Measurements from ENCODE around the gene HMG20B. TPM values are rescaled to one million over a fixed set of nuclear protein-coding genes. Genes with fewer than 3 reads are reported as not detected.

HMG20B gene
- total RNA-seq, 2 experiments from 2014 or later: 63.3 to 65.9 TPM

- Mint-ChIP-seq H3K36me3 (ENCODE audit: low read depth) (no peaks in the 10 kb centered on the region), H3K4me1 (ENCODE audit: low read depth) (no peaks in the 10 kb centered on the region), H3K9me3 (no peaks in the 10 kb centered on the region), H3K27me3 (ENCODE audit: low read depth) (no peaks in the 10 kb centered on the region), H3K4me3 (no peak overlapping the region), H3K27ac (no peak overlapping the region)
- intact Hi-C loops (cut with micrococcal nuclease): no loop called here
- DNase-seq: no peak
- CTCF ChIA-PET: interaction anchor here (1.0 kb wide), 1 partner anchor 10 kb away, joined by 4 read pairs; the partner anchor contains the start of gene GIPC3
Measured at GRCh38 chr19:3595521-3596061, 22.8 kb downstream of the HMG20B start.

- Mint-ChIP-seq H3K4me1 (ENCODE audit: low read depth) (no peaks in the 10 kb centered on the region), H3K4me3 (no peak overlapping the region), H3K27me3 (ENCODE audit: low read depth) (no peaks in the 10 kb centered on the region), H3K27ac (no peak overlapping the region), H3K9me3 (no peaks in the 10 kb centered on the region), H3K36me3 (ENCODE audit: low read depth) (no peaks in the 10 kb centered on the region)
- CTCF ChIA-PET: no interaction called here
- no peak for DNase-seq
- intact Hi-C loops (cut with micrococcal nuclease): no loop called here
Measured at GRCh38 chr19:3599776-3600187, 27.0 kb downstream of the HMG20B start.

GRCh38 chr19:3601021-3601420, 28.3 kb downstream of the HMG20B start:
- Mint-ChIP-seq H3K36me3 (ENCODE audit: low read depth) (no peaks in the 10 kb centered on the region), H3K27ac (no peak overlapping the region), H3K4me3 (no peak overlapping the region), H3K9me3 (no peaks in the 10 kb centered on the region), H3K4me1 (ENCODE audit: low read depth) (no peaks in the 10 kb centered on the region), H3K27me3 (ENCODE audit: low read depth) (no peaks in the 10 kb centered on the region)
- intact Hi-C loops (cut with micrococcal nuclease): no loop called here
- CTCF ChIA-PET: no interaction called here
- DNase-seq: no peak

GRCh38 chr19:3603121-3603811, 30.5 kb downstream of the HMG20B start:
- intact Hi-C loops (cut with micrococcal nuclease): no loop called here
- H3K27ac Mint-ChIP-seq: no peak overlapping the region
- no peak overlapping the region for H3K4me3 Mint-ChIP-seq
- CTCF ChIA-PET: interaction anchor here (1.1 kb wide), 1 partner anchor 89 kb away, joined by 5 read pairs; no protein-coding TSS in a partner anchor
- H3K4me1 Mint-ChIP-seq (ENCODE audit: low read depth): peaks cover 9% of the 10 kb centered on the region
- DNase-seq: no peak
- no peaks in the 10 kb centered on the region for H3K27me3 Mint-ChIP-seq (ENCODE audit: low read depth)
- H3K9me3 Mint-ChIP-seq: no peaks in the 10 kb centered on the region
- no peaks in the 10 kb centered on the region for H3K36me3 Mint-ChIP-seq (ENCODE audit: low read depth)

GRCh38 chr19:3604227-3604986, 31.7 kb downstream of the HMG20B start:
- H3K4me1 Mint-ChIP-seq (ENCODE audit: low read depth): peaks cover 10% of the 10 kb centered on the region
- H3K4me3 Mint-ChIP-seq: no peak overlapping the region
- no peaks in the 10 kb centered on the region for H3K9me3 Mint-ChIP-seq
- H3K36me3 Mint-ChIP-seq (ENCODE audit: low read depth): no peaks in the 10 kb centered on the region
- DNase-seq: no peak
- no peaks in the 10 kb centered on the region for H3K27me3 Mint-ChIP-seq (ENCODE audit: low read depth)
- H3K27ac Mint-ChIP-seq: no peak overlapping the region
- intact Hi-C loops (cut with micrococcal nuclease): no loop called here
- CTCF ChIA-PET: interaction anchor here (0.6 to 1.0 kb wide), 3 partner anchors 18 to 502 kb away, joined by 3 to 4 read pairs (median 3); no protein-coding TSS in a partner anchor

- Mint-ChIP-seq H3K27me3 (ENCODE audit: low read depth) (no peaks in the 10 kb centered on the region), H3K27ac (no peak overlapping the region)
- CTCF ChIA-PET: interaction anchor here (0.7 to 1.0 kb wide), 2 partner anchors 19 to 502 kb away, joined by 3 to 4 read pairs; no protein-coding TSS in a partner anchor
Measured at GRCh38 chr19:3604987-3605343, 32.2 kb downstream of the HMG20B start.

GRCh38 chr19:3605361-3605760, 32.6 kb downstream of the HMG20B start:
- H3K4me3 Mint-ChIP-seq: no peak overlapping the region
- intact Hi-C loops (cut with micrococcal nuclease): no loop called here
- H3K4me1 Mint-ChIP-seq (ENCODE audit: low read depth): peaks cover 10% of the 10 kb centered on the region
- H3K27me3 Mint-ChIP-seq (ENCODE audit: low read depth): no peaks in the 10 kb centered on the region
- CTCF ChIA-PET: interaction anchor here (0.7 to 1.0 kb wide), 2 partner anchors 19 to 503 kb away, joined by 3 to 4 read pairs; no protein-coding TSS in a partner anchor
- H3K9me3 Mint-ChIP-seq: no peaks in the 10 kb centered on the region
- no peak for DNase-seq
- no peak overlapping the region for H3K27ac Mint-ChIP-seq
- no peaks in the 10 kb centered on the region for H3K36me3 Mint-ChIP-seq (ENCODE audit: low read depth)

More at GRCh38 chr19:3604987-3605343, 32.2 kb downstream of the HMG20B start:
- no peak overlapping the region for H3K4me3 Mint-ChIP-seq
- H3K4me1 Mint-ChIP-seq (ENCODE audit: low read depth): peaks cover 10% of the 10 kb centered on the region
- no peaks in the 10 kb centered on the region for H3K36me3 Mint-ChIP-seq (ENCODE audit: low read depth)
- intact Hi-C loops (cut with micrococcal nuclease): no loop called here
- peak; percentile 34 for DNase-seq
- H3K9me3 Mint-ChIP-seq: no peaks in the 10 kb centered on the region

- H3K9me3 Mint-ChIP-seq: no peaks in the 10 kb centered on the region
- no peaks in the 10 kb centered on the region for H3K36me3 Mint-ChIP-seq (ENCODE audit: low read depth)
Measured at GRCh38 chr19:3605770-3606169, 33.0 kb downstream of the HMG20B start.

GRCh38 chr19:3606174-3606689, 33.5 kb downstream of the HMG20B start:
- DNase-seq: peak; percentile 46
- Mint-ChIP-seq H3K4me1 (ENCODE audit: low read depth) (peaks cover 10% of the 10 kb centered on the region), H3K4me3 (peak overlapping the region; percentile 9), H3K27me3 (ENCODE audit: low read depth) (no peaks in the 10 kb centered on the region), H3K36me3 (ENCODE audit: low read depth) (no peaks in the 10 kb centered on the region), H3K9me3 (no peaks in the 10 kb centered on the region), H3K27ac (no peak overlapping the region)
- intact Hi-C loops (cut with micrococcal nuclease): no loop called here
- CTCF ChIA-PET: no interaction called here

More at GRCh38 chr19:3605770-3606169, 33.0 kb downstream of the HMG20B start:
- H3K27ac Mint-ChIP-seq: no peak overlapping the region
- peaks cover 10% of the 10 kb centered on the region for H3K4me1 Mint-ChIP-seq (ENCODE audit: low read depth)
- no peak overlapping the region for H3K4me3 Mint-ChIP-seq
- DNase-seq: no peak
- intact Hi-C loops (cut with micrococcal nuclease): no loop called here
- H3K27me3 Mint-ChIP-seq (ENCODE audit: low read depth): no peaks in the 10 kb centered on the region
- CTCF ChIA-PET: no interaction called here

- Mint-ChIP-seq H3K36me3 (ENCODE audit: low read depth) (peaks cover under 1% of the 10 kb centered on the region), H3K9me3 (no peaks in the 10 kb centered on the region), H3K4me3 (peak within 1 kb of the TSS; percentile 23), H3K27ac (no peak within 1 kb of the TSS), H3K27me3 (ENCODE audit: low read depth) (no peaks in the 10 kb centered on the region), H3K4me1 (ENCODE audit: low read depth) (peaks cover 10% of the 10 kb centered on the region)
- CTCF ChIA-PET: no interaction called here
- DNase-seq: peak; percentile 57
- intact Hi-C loops (cut with micrococcal nuclease): no loop called here
Measured at GRCh38 chr19:3606690-3607289, 34.0 kb downstream of the HMG20B start, which contains the start of gene TBXA2R. TBXA2R (minus strand) TSS chr19:3606875; CDS start chr19:3600634, 6,241 bp downstream.

GRCh38 chr19:3607303-3608078, 34.7 kb downstream of the HMG20B start:
- Mint-ChIP-seq H3K9me3 (no peaks in the 10 kb centered on the region), H3K4me1 (ENCODE audit: low read depth) (peaks cover 10% of the 10 kb centered on the region), H3K27me3 (ENCODE audit: low read depth) (no peaks in the 10 kb centered on the region), H3K36me3 (ENCODE audit: low read depth) (peaks cover 4% of the 10 kb centered on the region), H3K4me3 (peak overlapping the region; percentile 10), H3K27ac (no peak overlapping the region)
- CTCF ChIA-PET: no interaction called here
- no peak for DNase-seq
- intact Hi-C loops (cut with micrococcal nuclease): no loop called here

Data from activated naive CD4-positive, alpha-beta T cell treated with anti-CD3 and anti-CD28 coated beads for 36 hours (primary cell).